Measurements from ENCODE around the gene NDUFA5.
"Not testable (repeated sequence)": the region's sequence is repeated elsewhere in the genome, so short reads cannot be mapped to it uniquely, and the experiment has no call there.

DNA sequence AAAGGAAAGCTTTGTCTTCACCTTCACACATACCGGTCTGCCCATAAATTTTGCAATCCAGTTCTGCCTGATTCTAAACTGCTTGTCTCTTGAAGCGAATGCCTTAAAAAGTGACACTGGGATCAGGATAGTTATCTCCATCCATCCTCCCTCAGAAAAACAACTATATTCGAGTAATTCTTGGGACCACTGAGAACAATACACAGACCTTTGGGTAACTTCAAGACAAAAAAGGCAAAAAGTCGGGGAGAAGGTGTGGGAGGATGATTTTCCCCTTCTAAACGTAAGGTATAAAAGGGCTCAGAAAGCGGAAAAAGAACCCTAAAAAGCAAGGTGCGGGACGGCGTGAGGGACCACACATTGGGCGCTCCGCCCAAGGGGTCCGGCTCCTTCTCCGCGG is 25.3 kb downstream of the NDUFA5 start:
- TF ChIP-seq, protein P1, sequence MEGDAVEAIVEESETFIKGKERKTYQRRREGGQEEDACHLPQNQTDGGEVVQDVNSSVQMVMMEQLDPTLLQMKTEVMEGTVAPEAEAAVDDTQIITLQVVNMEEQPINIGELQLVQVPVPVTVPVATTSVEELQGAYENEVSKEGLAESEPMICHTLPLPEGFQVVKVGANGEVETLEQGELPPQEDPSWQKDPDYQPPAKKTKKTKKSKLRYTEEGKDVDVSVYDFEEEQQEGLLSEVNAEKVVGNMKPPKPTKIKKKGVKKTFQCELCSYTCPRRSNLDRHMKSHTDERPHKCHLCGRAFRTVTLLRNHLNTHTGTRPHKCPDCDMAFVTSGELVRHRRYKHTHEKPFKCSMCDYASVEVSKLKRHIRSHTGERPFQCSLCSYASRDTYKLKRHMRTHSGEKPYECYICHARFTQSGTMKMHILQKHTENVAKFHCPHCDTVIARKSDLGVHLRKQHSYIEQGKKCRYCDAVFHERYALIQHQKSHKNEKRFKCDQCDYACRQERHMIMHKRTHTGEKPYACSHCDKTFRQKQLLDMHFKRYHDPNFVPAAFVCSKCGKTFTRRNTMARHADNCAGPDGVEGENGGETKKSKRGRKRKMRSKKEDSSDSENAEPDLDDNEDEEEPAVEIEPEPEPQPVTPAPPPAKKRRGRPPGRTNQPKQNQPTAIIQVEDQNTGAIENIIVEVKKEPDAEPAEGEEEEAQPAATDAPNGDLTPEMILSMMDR (optimal IDR thresholded peaks at IDR 0.05 in 1 of 3, IDR thresholded peaks at IDR 0.05 in 1 of 3, conservative IDR thresholded peaks at IDR 0.05 in 1 of 3; ENCODE audit: extremely low read depth in 1 of 3, insufficient read depth in 2 of 3, low read length in 3 of 3) = not testable (repeated sequence)
- peak; percentile 76 for TF ChIP-seq EZH2 (IDR thresholded peaks at IDR 0.05; ENCODE audit: low read length)
